Superior temporal gyrus (tissue), 1 donor: Measurements from ENCODE around the gene CCSER2.
"Not testable (repeated sequence)": the region's sequence is repeated elsewhere in the genome, so short reads cannot be mapped to it uniquely, and the experiment has no call there.

Source experiments
- DNase-seq: peaks from one replicate; pipeline ENCODE4 v3.0.0-alpha.2; 2016; ENCODE audit errors: extremely low spot score

CCSER2 gene, protein sequence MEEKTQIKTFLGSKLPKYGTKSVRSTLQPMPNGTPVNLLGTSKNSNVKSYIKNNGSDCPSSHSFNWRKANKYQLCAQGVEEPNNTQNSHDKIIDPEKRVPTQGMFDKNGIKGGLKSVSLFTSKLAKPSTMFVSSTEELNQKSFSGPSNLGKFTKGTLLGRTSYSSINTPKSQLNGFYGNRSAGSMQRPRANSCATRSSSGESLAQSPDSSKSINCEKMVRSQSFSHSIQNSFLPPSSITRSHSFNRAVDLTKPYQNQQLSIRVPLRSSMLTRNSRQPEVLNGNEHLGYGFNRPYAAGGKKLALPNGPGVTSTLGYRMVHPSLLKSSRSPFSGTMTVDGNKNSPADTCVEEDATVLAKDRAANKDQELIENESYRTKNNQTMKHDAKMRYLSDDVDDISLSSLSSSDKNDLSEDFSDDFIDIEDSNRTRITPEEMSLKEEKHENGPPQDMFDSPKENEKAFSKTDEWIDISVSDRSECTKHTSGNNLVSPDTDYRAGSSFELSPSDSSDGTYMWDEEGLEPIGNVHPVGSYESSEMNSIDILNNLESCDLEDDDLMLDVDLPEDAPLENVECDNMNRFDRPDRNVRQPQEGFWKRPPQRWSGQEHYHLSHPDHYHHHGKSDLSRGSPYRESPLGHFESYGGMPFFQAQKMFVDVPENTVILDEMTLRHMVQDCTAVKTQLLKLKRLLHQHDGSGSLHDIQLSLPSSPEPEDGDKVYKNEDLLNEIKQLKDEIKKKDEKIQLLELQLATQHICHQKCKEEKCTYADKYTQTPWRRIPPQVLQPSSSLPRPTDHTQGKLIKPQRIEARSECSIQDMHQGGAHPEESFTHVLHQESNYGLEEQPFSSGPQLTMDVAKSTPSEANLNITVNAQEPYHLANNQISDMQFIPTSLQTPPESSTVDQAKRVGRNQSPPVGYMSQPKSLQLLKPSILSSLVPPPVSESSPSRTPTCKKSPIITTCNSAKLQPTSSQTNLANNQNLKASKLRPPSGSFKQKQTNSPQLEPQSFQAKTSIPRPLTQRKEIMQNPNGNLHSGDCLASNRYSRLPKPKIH

GRCh38 chr10:84328418-84329195 is at the start of gene CCSER2:
Gene CCSER2 (plus strand): TSS chr10:84328589. CDS start chr10:84371053, 42,464 bp downstream.
- DNase-seq: peak; percentile 83

- not testable (repeated sequence) for DNase-seq
Observed at GRCh38 chr10:84279876-84280475, 48.4 kb upstream of the CCSER2 start.

DNA sequence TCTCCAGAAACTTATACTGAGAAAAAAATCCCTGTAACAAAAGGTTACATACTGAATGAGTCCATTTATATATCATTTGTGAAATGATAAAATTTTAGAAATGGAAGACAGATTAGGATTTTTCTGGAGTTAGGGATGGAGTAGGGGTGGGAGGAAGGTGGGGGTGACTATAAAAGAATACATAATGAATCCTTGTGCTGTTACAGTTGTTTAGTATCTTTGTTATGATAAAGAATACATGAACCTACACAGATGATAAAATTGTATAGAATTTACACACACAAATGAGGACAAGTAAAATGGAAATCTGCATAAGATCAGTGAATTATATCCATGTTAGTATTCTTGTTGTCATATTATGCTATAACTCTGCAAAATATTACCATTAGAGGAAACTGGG is 41.7 kb upstream of the CCSER2 start:
- no peak for DNase-seq

DNA sequence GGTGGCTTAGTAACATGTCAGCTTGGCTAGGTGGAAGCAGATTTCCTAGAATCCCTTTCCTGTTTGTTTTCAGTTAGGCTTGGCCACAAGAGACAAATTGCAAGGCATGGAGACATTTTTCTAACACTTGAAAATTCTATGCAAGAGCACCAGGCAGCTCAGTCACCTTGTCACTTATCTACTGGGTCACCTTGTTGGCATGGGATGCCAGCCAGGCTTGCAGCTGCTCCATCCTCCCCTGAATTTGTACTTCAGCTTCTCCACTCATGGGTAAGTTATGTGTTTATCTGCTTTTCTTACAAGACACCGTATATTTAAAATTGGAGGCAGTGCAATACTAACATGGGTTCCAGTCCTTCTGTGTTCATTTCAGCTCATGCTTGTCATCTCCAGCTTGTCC is 40.2 kb upstream of the CCSER2 start:
- DNase-seq: no peak

DNA sequence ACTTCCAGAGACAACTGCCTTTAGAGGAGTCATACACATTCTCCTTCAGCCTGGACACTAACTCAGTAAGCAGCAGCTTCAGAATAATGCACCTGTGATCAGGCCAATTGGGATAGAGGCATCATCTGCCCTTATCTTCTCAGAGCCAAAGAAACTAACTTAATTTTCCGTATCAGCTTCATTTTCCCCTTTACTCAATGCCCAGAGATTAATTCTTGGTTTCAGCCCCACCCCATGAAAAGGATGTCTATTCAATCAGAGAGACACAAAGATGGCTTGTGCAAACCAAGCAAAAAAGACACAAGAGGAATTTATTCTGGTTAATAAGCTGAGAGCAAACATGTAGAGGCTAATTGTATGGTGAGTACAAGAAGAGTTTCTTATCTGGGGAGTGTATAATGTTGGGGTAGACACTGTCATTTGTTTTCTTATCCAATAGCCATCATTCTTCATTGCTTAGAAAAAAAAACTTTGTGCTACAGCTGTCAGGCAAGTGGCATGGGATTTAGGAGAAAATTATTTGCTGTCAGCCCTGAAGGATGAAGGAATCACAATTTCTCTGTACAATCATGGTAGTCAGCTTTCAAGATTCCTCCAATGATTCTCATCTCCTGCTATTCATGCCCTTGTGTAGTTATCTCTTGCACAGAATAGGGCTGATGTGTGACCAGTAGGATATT is 38.7 kb upstream of the CCSER2 start:
- DNase-seq: no peak

DNA sequence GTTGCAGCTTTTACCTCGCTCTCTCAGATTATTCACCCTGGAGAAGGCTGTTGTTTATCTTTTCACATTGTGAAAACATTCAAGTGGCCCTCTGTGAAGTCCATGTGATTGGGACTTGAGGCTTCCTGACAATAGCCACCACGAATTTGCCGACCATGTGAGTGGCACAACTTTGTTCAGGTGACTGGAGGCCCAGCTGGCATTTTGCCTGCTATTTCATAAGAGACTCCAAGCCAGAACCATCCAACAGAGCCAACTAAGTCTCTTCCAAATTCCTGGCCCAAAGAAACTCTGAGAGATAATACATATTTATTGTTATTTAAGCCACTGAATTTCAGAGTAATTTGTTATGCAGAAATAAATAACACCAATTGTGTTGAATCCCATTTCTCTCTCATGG is 38.2 kb upstream of the CCSER2 start:
- no peak for DNase-seq

DNA sequence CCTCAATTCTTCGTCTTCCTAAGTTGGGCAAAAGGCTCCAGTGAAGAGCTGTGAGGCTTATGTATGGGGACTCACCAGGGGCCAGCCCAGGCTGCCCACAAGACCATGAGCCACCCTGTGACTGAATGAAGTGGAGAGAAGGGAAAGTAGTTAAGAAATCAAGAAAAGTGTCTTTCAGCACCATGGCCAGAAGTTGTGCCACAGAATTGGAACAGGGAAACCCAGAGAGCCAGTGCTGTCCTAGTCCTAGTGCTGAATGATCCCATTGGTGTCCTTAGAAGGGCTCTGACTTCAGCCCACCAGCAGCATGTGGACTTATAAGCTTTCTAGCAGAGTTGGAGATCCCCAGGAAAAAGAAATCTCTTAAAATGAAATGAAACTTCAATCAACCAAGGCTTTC is 37.0 kb upstream of the CCSER2 start:
- DNase-seq: no peak

DNA sequence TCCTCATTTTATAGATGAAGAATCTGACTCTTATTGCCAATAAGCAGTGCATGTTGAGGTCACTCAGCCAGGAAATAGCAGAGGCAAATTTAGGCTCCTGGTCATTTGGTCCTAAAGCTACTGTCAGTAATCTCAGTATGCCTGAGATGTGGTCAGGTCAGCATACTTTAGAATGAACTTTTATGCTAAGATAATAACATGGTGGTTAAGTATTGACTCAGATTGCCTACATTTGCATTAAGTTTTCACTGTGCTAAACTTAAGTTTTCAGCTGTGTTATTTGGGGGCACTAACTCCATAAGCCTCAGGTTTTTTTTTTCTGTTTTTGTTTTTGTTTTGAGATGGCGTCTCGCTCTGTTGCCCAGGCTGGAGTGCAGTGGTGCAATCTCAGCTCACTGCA is 35.9 kb upstream of the CCSER2 start:
- no peak for DNase-seq

GRCh38 chr10:84293171-84293570 is 35.2 kb upstream of the CCSER2 start:
- no peak for DNase-seq

DNA sequence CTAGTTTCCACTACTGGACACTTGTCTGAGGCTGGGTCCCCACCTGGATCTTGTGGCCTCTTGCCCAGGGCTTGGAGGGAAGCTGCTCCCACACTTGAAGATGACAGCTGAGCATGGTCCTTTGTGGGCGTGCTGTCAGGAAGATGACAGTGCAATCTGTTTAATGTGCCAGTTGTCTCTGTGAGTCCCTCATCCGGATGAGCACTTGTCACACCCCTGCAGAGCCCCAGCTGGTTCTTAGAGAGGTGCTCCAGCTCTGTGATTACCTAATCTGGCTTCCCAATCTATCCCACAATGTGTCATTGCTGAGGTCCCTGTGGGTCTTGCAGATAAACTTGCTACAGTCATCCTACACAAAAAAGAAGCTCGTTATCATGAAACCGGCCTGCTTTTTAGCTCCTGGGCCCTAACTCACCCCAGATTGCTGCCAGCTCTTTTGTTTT is 34.8 kb upstream of the CCSER2 start:
- no peak for DNase-seq

- DNase-seq: no peak
Observed at GRCh38 chr10:84294766-84295447, 33.5 kb upstream of the CCSER2 start.

DNA sequence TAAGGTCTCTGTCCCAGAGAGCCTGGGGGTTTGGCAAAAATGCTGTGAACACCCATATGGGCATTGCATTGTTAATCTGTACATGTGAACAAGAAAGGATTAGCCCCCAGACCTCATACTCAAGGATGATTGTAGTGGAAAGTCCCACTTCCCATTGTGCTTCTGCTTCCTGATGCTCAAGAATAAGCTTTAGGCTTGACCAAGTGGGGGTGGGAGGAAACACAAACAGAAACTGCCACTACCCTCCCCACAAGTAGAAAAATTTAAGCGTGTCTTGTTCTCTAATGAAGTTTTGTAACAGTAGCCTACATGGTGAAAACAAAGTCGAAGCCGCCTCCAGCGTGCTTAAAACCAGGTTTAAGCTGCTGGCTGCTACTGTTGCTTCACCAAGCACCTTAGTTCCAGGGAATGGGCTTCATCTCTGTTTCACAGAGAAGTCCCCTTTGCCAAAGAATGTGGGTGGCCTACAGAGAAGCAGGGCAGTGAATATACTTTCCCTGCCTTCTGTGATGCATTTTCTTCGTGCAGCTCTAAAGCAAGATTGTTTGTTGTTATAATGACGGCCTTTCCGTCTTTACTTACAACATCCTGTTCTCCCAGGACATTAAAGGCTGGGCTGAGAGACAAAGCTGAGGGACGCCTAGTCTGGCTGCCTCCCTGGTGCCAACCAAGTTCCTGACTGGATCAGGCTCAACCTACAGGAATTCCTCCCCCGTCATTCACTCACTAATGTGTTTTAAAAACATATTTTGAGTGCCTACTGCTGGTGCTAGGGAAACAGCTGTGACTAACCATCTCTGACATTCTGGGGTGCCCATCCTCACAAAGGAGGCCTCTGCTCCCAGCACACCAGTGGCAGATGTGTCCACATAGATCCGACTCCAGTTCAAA is 32.1 kb upstream of the CCSER2 start:
- DNase-seq: peak; percentile 38

- DNase-seq: no peak
Observed at GRCh38 chr10:84298057-84298456, 30.3 kb upstream of the CCSER2 start.

GRCh38 chr10:84302223-84302622 is 26.2 kb upstream of the CCSER2 start:
- no peak for DNase-seq

GRCh38 chr10:84306751-84307384 is 21.5 kb upstream of the CCSER2 start:
- no peak for DNase-seq

- no peak for DNase-seq
Observed at GRCh38 chr10:84308021-84308420, 20.4 kb upstream of the CCSER2 start.

GRCh38 chr10:84308481-84309304 is 19.7 kb upstream of the CCSER2 start:
- no peak for DNase-seq

DNA sequence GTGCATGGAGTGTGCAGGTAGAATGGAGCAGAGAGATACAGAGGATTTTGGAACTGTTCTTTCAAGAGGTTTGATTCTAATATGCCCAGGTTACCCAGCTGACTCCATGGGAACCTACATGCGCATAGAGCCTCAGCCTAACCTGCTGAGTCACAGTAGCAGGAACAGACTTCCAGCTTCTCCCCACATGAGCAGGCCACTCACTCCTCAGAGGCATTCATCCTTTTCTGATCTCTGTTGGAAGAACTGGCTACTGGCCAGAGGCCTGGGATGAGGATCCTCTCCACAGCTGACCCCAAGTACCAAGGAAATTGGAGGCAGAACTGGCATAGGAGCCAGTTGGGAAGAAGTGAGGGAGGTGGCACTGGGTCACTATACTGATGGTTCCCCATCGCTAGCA is 17.9 kb upstream of the CCSER2 start:
- DNase-seq: no peak
